Bone marrow (tissue), 2 donors: ENCODE results near the gene FEM1C.
A peak's percentile ranks its signal among the peaks of the same experiment; 100 is the strongest.

ENCODE experiments used
- DNase-seq, 2 donors: peaks; one replicate each; lab custom pipeline; 2025; lab: John Stamatoyannopoulos, UW

Gene FEM1C

GRCh38 chr5:115557667-115558387 lies 13.3 kb upstream of the FEM1C start:
- no peak for DNase-seq

DNA sequence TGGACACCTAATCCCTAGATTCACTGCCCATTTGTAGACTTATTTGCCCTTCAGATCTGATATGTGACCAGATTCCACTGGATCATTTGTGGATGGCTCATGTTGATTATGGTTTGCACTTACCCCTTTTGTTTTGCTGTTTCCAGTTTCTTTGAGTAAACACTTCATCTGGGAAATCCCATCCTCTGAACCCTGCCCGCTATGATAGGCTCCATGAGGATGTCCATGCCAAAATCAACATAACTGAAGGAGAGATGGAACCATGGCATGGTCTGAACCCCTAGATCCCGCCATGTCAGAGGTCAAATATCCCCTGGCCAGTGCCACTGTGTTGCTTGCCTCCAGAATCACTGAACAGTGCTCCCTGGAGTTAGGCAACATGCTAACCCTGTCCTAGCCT lies 11.7 kb upstream of the FEM1C start:
- no peak for DNase-seq

DNA sequence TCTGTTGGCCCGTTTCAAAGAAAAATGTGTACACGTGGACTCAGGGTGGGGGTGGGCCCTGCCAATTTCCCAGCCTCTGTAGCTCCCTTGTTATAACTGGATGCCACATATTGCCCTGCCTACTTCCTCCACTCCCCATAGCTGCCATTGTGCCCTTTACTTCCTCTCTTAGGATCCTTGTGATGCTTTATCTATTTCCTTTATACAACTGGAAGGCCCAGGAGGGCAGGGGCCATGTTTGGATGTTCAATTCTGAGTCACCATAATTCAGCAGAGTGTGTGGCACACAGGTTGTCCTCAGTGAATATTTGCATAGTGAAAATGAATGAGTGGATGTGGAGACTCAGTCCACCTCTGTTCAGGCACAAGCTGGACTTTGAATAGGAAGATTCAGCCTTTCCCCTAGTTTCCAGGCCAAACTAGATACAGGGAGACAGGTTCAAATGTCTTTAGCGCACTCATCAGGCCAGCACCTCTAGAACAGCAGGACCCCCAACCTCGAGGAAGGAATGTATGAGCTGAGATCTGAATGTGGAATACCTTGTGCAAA lies 10.6 kb upstream of the FEM1C start:
- no peak for DNase-seq

- no peak for DNase-seq
These were observed 8.5 kb upstream of the FEM1C start for GRCh38 chr5:115553082-115553481.

- DNase-seq = no peak
These were observed 6.8 kb upstream of the FEM1C start for GRCh38 chr5:115551415-115551814.

DNA sequence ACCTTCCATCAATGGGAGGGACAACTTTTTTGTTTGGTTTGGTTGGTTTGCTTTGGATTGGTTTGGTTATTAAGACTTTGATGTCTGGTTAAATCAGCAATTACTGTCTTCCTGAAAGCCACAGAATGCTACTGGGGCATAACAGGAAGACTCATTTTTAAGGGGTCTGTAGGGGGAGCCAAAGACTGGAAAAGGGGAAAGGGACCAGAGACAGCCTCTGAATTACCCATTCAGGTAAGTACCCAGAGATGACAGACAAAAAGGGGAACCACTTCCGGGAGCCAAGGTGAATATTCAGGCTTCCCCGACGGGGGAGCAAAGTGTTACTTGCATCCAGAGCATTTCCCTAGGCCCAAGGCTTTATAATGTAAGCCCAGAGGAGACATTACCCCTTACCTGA lies 4.6 kb upstream of the FEM1C start:
- no peak for DNase-seq

DNA sequence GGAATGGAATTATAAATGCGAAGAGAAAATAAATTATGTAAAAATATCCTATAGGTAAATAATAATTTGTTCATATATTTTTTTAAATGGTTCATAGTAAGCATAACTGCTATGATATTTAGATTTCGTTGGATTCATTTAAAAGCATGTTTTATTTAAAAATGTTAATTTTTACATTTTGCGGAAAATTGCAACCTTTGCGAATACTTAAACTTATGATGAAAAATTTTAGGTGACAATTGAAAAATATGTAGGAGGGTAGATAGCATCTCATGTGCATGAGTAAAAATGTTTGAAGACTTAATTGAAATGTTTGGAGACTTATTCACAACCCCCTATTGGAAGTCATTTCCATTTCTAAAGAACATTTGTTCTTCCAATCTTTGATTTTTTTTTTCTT lies 4.1 kb upstream of the FEM1C start:
- DNase-seq = no peak

GRCh38 chr5:115545351-115545882 lies 842 bp upstream of the FEM1C start:
- no peak for DNase-seq

GRCh38 chr5:115544043-115544435 lies 536 bp downstream of the FEM1C start:
- peak in 1 of 2 donors; percentile 66 for DNase-seq

DNA sequence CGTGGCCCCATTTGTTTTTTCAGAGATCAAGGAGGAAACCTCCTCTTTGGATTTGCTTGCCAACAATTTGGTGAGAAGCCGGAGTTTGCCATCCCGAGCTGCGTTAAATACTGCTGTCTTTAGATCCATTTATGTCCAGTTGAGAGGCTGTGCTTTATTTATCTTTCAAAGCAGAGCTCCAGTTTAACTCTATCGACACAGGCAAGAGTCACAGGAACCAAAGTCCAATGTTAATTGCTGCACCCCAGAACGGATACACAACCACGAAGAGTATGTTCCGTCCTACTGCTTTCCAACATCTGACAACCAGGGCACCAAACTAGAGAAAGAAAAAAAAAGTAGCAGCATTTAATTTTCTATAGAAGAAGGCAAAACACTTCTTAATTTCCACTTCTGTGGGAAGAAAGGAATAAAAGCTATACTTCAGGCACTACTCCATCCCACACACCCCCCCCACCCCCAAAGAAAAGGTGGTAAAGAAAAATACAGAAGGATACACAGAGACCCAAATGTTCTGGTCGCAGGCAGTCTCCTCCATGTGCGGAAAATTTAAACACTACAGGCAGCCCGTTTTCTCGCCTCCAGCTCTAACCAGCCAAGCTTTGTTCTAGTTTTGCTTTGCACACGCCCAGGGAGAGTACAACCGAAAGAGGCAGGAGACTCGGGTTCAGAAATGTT lies 1.1 kb downstream of the FEM1C start:
- no peak for DNase-seq

DNA sequence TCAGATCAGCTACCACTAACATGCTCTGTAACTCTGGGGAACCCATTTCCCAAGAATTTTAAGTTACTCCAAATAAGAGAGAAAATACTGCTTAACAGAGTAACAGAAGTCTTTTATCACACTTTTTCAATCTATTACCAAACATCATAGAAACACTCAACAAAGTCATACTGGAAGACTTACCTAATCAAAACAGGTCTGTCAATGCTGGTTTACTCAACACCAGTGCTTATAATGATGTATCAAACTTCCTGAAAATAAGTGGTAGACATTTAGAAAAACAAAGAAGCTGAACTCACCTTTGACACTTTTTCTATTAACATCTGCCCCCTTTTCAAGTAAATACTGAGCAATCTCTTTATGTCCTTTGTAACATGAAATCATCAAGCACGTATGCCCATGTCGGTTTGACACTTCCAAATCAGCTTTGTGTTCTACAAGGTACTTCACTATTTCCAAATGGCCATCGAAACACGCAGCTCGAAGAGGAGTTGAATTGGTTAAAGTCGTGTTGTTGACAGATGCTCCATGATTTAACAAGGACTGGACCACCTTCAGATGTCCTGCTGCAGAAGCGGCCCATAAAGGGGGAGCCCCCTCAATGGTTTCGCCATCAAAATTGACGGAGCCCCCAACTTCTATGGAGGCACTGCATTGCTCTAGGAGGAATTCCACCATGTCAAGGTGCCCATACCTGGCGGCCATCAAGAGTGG lies 1.8 kb downstream of the FEM1C start:
- no peak for DNase-seq

DNA sequence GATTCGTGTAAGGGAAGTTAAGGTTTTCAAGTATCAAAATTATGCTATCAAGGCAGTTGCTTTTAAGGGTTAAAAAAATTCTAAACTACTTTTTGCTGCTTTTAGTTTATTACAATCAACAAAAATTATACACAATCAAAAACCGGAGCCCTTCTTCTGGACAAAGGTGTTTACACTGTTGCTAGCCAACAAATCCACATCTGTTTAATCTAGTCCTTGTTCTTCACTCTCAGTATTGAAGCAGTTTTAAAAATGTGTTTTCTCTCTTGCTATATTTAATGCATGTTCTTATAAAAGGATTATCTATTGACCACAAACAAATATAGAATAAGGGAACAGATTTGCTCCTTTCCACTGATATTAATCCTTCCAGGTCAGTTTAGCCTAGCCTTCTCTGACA lies 2.5 kb downstream of the FEM1C start:
- DNase-seq = no peak

DNA sequence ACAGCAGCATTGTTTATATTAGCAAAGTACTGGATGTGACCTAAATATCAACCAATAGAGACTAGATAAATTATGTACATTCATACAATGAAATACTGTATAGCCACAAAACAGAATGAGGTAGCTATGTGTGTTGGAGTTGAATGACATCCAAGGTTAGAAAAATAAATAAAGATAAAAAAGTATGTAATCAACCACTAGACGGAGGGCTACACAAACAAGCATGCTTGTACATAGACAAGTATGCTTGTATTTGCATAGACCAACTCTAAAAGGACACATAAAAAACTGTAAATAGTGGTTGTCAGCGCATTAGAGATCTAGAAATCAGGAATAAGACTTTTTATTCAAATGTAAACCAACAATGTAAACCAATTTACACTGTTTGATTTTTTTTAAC lies 3.0 kb downstream of the FEM1C start:
- DNase-seq = no peak

GRCh38 chr5:115535479-115536035 lies 9.0 kb downstream of the FEM1C start:
- DNase-seq = no peak

DNA sequence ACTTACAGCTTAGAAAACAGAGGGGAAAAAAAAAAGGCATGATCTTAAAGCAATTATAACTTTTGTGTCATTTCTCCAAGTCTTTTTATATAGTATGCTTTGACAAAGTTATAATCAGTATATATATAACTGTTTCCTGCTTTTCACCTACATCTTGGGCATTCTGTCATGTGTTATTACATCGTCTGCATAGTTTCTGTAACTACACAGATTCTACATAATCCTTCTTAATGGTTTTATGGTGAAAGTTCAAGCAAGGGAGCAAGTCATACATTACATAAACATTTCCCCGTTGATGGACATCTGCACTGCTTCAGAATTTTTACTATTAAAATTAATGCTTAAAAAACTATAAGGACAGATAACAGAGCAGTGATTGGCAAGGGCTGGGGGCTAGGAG lies 12.1 kb downstream of the FEM1C start:
- DNase-seq = no peak

DNA sequence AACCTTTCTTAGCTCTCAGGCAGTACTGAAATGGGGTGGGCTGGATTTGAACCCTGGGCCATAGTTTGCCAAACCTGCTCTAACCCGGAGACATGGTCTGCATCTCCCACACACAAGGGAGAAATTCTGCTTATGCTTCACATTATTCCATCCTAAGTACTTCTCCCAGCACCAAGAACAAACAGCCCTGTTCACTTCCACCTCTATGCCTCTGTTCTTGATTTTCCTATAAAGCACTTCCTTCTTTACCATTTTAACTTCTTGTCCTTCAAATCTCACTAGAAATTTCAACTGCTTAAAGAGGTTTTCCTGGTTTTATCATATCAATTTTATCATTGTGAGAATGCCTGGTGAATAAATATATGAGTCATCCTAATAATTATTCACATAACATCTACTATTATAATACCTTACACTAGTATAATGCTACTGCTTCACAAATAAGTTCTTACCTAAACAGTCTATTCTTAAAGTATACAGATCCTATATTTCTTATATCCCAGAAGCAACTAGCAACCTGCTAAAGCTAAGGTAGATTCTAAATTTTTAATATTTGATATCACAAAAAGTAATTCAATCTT lies 12.7 kb downstream of the FEM1C start:
- no peak for DNase-seq

DNA sequence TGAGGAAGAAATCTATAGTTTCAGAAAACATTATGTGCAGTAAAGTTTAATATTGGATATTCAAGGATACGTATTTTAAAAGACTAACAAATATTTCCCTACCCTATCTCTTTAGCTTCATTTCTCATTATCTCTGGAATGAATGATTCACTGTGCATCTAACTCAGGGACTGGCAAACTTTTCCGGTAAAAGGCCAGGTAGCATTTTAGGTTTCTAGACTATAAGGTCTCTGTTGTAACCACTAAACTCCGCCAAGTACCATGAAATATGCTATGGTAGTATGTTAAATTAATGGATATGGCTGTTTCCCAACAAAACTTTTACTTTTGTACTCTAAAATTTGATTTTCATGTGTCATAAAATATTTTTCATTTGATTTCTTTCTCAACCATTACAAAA lies 13.2 kb downstream of the FEM1C start:
- no peak for DNase-seq

GRCh38 chr5:115530426-115530825 lies 14.1 kb downstream of the FEM1C start:
- DNase-seq = no peak

DNA sequence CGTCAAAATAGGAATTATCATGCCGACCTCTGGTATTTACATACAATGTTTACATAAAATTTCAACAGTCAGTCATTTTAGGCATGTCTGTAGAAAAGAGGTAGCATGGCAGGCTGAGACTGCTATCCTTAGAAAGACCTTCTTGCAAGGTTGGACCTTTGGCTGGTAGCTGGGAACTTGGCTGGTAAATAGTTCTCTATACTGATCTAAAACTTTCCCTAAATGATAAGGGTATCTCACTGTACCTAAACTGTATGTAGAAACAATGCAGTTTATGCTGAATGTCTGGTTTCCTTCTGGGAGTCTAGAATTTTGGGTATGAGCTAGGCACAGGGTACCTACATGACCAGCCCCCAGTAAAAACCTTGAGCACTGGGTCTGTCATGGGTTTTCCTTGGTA lies 18.0 kb downstream of the FEM1C start:
- DNase-seq = no peak

DNA sequence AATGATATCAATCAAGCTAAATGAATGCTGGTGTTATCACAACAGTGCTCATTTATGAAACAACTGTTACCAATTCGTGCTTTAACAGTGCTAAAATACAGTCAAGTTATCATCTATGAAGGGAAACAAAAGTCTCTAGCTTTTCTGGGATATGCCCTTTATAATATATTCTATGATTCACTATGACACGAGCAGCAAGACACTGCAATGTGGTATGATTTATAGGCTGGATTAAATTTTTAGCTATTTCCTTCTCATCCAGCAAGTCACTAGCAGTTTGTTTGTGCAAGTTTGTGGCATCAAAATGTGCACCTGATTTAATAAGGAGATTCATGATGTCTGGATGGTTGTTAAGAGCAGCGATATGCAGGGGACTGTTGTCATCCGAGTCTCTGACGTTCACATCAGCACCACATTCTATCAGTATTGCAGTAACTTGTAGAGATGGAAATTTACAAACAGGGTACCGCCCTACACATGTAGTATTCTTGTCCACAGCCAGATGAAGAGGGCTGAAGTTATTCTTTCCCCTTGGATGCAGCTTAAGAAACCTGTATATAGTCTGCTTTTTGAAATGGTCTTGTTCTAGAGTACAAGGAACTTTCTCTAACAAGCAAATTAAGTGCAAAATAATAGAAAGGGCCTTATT lies 20.3 kb downstream of the FEM1C start:
- DNase-seq = no peak

DNA sequence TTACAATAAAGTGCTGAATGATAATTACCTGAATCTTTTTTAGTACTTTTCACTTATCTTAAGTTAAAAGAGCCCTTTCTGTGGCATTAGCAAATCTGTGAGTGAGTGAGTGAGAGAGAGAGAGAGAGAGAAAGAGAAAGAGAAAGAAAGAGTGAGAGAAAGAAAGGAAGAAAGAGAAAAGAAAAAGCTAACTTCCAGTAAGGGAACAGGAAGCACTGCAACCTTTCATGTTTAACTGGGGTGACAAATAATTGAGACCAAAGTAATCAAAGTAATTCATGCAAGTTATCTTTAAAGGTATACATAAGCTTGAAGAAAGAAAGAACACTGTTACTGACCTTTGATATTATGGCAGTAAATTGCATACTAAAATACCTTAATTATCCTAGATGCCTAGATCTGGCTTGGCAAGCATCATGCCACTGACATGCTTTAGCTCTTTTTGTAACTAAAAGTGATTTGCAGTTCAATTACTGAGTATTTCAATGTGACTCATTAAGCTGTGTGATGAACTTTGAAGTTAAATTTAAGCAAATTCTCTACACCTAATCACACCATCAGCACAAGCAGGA lies 21.7 kb downstream of the FEM1C start:
- DNase-seq = no peak
